Mesendoderm (in vitro differentiated cells): ENCODE results near the gene PHF21A.

Source experiments
- DNase-seq: peaks from one replicate; pipeline ENCODE4 v3.0.0; 2013
- H2AK5ac ChIP-seq: 2 replicates; pipeline ENCODE4 v1.6.1; 2013; ENCODE audit warnings: low read length, inconsistent platforms
- H2BK120ac ChIP-seq: 2 replicates; pipeline ENCODE4 v1.6.1; 2013; ENCODE audit warnings: low read depth, mild to moderate bottlenecking, low read length, moderate library complexity, mixed read lengths
- H2BK15ac ChIP-seq: replicated peaks from 2 replicates; pipeline ENCODE4 v1.6.1; 2013; ENCODE audit warnings: low read depth, mild to moderate bottlenecking, moderate library complexity
- H2BK5ac ChIP-seq: 2 replicates; pipeline ENCODE4 v1.6.1; 2013; ENCODE audit warnings: low read length, inconsistent platforms
- H3K18ac ChIP-seq: 2 replicates; pipeline ENCODE4 v1.6.1; 2013; ENCODE audit warnings: mild to moderate bottlenecking, low read length, mixed read lengths
- H3K23ac ChIP-seq: one replicate; pipeline ENCODE4 v1.6.1; 2013; ENCODE audit warnings: low read length
- H3K27ac ChIP-seq: 2 replicates; pipeline ENCODE4 v1.5.1; 2013; ENCODE audit warnings: low read depth, mild to moderate bottlenecking, inconsistent platforms, low read length, moderate library complexity
- H3K27me3 ChIP-seq: 2 replicates; pipeline ENCODE4 v1.6.1; 2013; ENCODE audit warnings: low read length, control low read depth, mild to moderate bottlenecking, inconsistent platforms; ENCODE audit not compliant: insufficient read depth, poor library complexity
- H3K36me3 ChIP-seq: 2 replicates; pipeline ENCODE4 v1.6.1; 2013; ENCODE audit warnings: low read length, inconsistent platforms; ENCODE audit not compliant: control insufficient read depth, insufficient read depth
- H3K4ac ChIP-seq: one replicate; pipeline ENCODE4 v1.6.1; 2013; ENCODE audit warnings: low read depth, mild to moderate bottlenecking, low read length, moderate library complexity
- H3K4me1 ChIP-seq: 2 replicates; pipeline ENCODE4 v1.6.1; 2013; ENCODE audit warnings: low read depth, low read length, inconsistent platforms; ENCODE audit not compliant: control insufficient read depth
- H3K4me2 ChIP-seq: 2 replicates; pipeline ENCODE4 v1.6.1; 2013; ENCODE audit warnings: low read length
- H3K4me3 ChIP-seq: 2 replicates; pipeline ENCODE4 v1.5.1; 2013; ENCODE audit warnings: mild to moderate bottlenecking, low read length
- H3K56ac ChIP-seq: one replicate; pipeline ENCODE4 v1.6.1; 2013; ENCODE audit warnings: low read length
- H3K79me1 ChIP-seq: 2 replicates; pipeline ENCODE4 v1.6.1; 2013; ENCODE audit warnings: low read length, inconsistent platforms
- H3K79me2 ChIP-seq: 2 replicates; pipeline ENCODE4 v1.6.1; 2013; ENCODE audit warnings: mild to moderate bottlenecking, low read length; ENCODE audit not compliant: control insufficient read depth, insufficient read depth
- H3K9ac ChIP-seq: 2 replicates; pipeline ENCODE4 v1.6.1; 2013; ENCODE audit warnings: low read length, inconsistent platforms
- H4K5ac ChIP-seq: one replicate; pipeline ENCODE4 v1.6.1; 2013; ENCODE audit warnings: low read length
- H4K8ac ChIP-seq: one replicate; pipeline ENCODE4 v1.6.1; 2013; ENCODE audit warnings: low read depth, mild to moderate bottlenecking, control low read depth, low read length, moderate library complexity
- WGBS: extraction: QIAGEN DNeasy Blood & Tissue Kit; methylation state at CpG from one replicate; pipeline ENCODE4 v1.1.7; 2013; ENCODE audit warnings: low lambda C conversion rate, missing lambda C conversion rate; ENCODE audit not compliant: insufficient coverage; ENCODE audit errors: extremely low coverage; 5-methylcytosine and 5-hydroxymethylcytosine counted together

PHF21A gene

GRCh38 chr11:46006418-46007070, 114.7 kb downstream of the PHF21A start:
- Histone ChIP-seq H3K27ac (no peak overlapping the region), H2BK5ac (no peak overlapping the region), H2BK120ac (no peak overlapping the region), H4K5ac (no peak overlapping the region), H3K27me3 (no peaks in the 10 kb centered on the region), H3K9ac (no peak overlapping the region), H2BK15ac (no peak overlapping the region), H3K4me2 (no peak overlapping the region), H3K23ac (no peak overlapping the region), H3K79me2 (no peaks in the 10 kb centered on the region), H2AK5ac (no peak overlapping the region), H3K4me1 (no peaks in the 10 kb centered on the region), H3K56ac (no peak overlapping the region), H3K18ac (no peak overlapping the region), H3K4me3 (no peak overlapping the region), H3K4ac (no peak overlapping the region), H4K8ac (no peak overlapping the region), H3K79me1 (no peaks in the 10 kb centered on the region), H3K36me3 (no peaks in the 10 kb centered on the region)
- WGBS = no CpG with 5 or more reads among the region's 5 CpGs
- DNase-seq = peak; percentile 81

- no peak overlapping the region for H3K4me3 ChIP-seq
- no peak overlapping the region for H2BK120ac ChIP-seq
- peak; percentile 28 for DNase-seq
- no peaks in the 10 kb centered on the region for H3K27me3 ChIP-seq
- H3K79me2 ChIP-seq = no peaks in the 10 kb centered on the region
- H3K4me1 ChIP-seq = no peaks in the 10 kb centered on the region
- no peaks in the 10 kb centered on the region for H3K36me3 ChIP-seq
- no peak overlapping the region for H2AK5ac ChIP-seq
- H3K56ac ChIP-seq = no peak overlapping the region
- no peak overlapping the region for H3K18ac ChIP-seq
- no peak overlapping the region for H4K8ac ChIP-seq
- WGBS = no CpG with 5 or more reads among the region's 2 CpGs
- no peak overlapping the region for H3K4me2 ChIP-seq
- no peak overlapping the region for H2BK5ac ChIP-seq
- no peaks in the 10 kb centered on the region for H3K79me1 ChIP-seq
- no peak overlapping the region for H3K9ac ChIP-seq
- no peak overlapping the region for H3K27ac ChIP-seq
- no peak overlapping the region for H3K4ac ChIP-seq
- no peak overlapping the region for H3K23ac ChIP-seq
- no peak overlapping the region for H4K5ac ChIP-seq
- no peak overlapping the region for H2BK15ac ChIP-seq
Observed at GRCh38 chr11:46003572-46003971, 117.7 kb downstream of the PHF21A start.

GRCh38 chr11:46002189-46002588, 119.1 kb downstream of the PHF21A start:
- H2AK5ac ChIP-seq = no peak overlapping the region
- H3K27me3 ChIP-seq = no peaks in the 10 kb centered on the region
- H3K18ac ChIP-seq = no peak overlapping the region
- no peak overlapping the region for H2BK120ac ChIP-seq
- no peaks in the 10 kb centered on the region for H3K79me2 ChIP-seq
- no peaks in the 10 kb centered on the region for H3K36me3 ChIP-seq
- no peak overlapping the region for H3K9ac ChIP-seq
- H3K27ac ChIP-seq = no peak overlapping the region
- no peaks in the 10 kb centered on the region for H3K79me1 ChIP-seq
- H3K4me3 ChIP-seq = no peak overlapping the region
- H3K4me2 ChIP-seq = no peak overlapping the region
- H4K8ac ChIP-seq = no peak overlapping the region
- H3K4ac ChIP-seq = no peak overlapping the region
- no peaks in the 10 kb centered on the region for H3K4me1 ChIP-seq
- no peak overlapping the region for H2BK5ac ChIP-seq
- H3K23ac ChIP-seq = no peak overlapping the region
- H2BK15ac ChIP-seq = no peak overlapping the region
- no peak overlapping the region for H3K56ac ChIP-seq
- DNase-seq = no peak
- H4K5ac ChIP-seq = no peak overlapping the region

GRCh38 chr11:46001448-46001914, 119.8 kb downstream of the PHF21A start:
- Histone ChIP-seq H3K56ac (no peak overlapping the region), H3K4me2 (no peak overlapping the region), H3K79me1 (no peaks in the 10 kb centered on the region), H3K36me3 (no peaks in the 10 kb centered on the region), H3K4ac (no peak overlapping the region), H3K18ac (no peak overlapping the region), H3K79me2 (no peaks in the 10 kb centered on the region), H2BK120ac (no peak overlapping the region), H2BK15ac (no peak overlapping the region), H2BK5ac (no peak overlapping the region), H3K23ac (no peak overlapping the region), H4K8ac (no peak overlapping the region), H3K4me1 (no peaks in the 10 kb centered on the region), H4K5ac (no peak overlapping the region), H3K9ac (no peak overlapping the region), H2AK5ac (no peak overlapping the region), H3K27ac (no peak overlapping the region), H3K4me3 (no peak overlapping the region), H3K27me3 (no peaks in the 10 kb centered on the region)
- DNase-seq = peak; percentile 87
- no CpG with 5 or more reads among the region's 3 CpGs for WGBS

GRCh38 chr11:45997599-45997998, 123.7 kb downstream of the PHF21A start:
- no peak overlapping the region for H3K4ac ChIP-seq
- no peaks in the 10 kb centered on the region for H3K79me2 ChIP-seq
- H3K36me3 ChIP-seq = no peaks in the 10 kb centered on the region
- no peak overlapping the region for H2AK5ac ChIP-seq
- H3K27ac ChIP-seq = no peak overlapping the region
- no peak overlapping the region for H4K8ac ChIP-seq
- H2BK15ac ChIP-seq = no peak overlapping the region
- H3K4me3 ChIP-seq = no peak overlapping the region
- H3K4me2 ChIP-seq = no peak overlapping the region
- WGBS = no CpG with 5 or more reads among the region's 4 CpGs
- H2BK5ac ChIP-seq = no peak overlapping the region
- H3K56ac ChIP-seq = no peak overlapping the region
- H3K9ac ChIP-seq = no peak overlapping the region
- no peaks in the 10 kb centered on the region for H3K27me3 ChIP-seq
- H3K23ac ChIP-seq = no peak overlapping the region
- no peak overlapping the region for H2BK120ac ChIP-seq
- no peak overlapping the region for H3K18ac ChIP-seq
- peaks cover 9% of the 10 kb centered on the region for H3K4me1 ChIP-seq
- DNase-seq = peak; percentile 33
- H3K79me1 ChIP-seq = no peaks in the 10 kb centered on the region
- no peak overlapping the region for H4K5ac ChIP-seq

- Histone ChIP-seq H3K79me2 (no peaks in the 10 kb centered on the region), H3K4ac (peak overlapping the region; percentile 24), H2BK5ac (no peak overlapping the region), H2AK5ac (no peak overlapping the region), H2BK15ac (no peak overlapping the region), H3K56ac (no peak overlapping the region), H3K27ac (no peak overlapping the region), H3K9ac (no peak overlapping the region), H3K23ac (no peak overlapping the region), H2BK120ac (no peak overlapping the region), H3K4me3 (no peak overlapping the region), H4K5ac (no peak overlapping the region), H4K8ac (no peak overlapping the region), H3K4me1 (peaks cover 9% of the 10 kb centered on the region), H3K18ac (peak overlapping the region; percentile 84), H3K4me2 (no peak overlapping the region), H3K79me1 (no peaks in the 10 kb centered on the region), H3K27me3 (no peaks in the 10 kb centered on the region), H3K36me3 (no peaks in the 10 kb centered on the region)
- no CpG with 5 or more reads among the region's 1 CpG for WGBS
- no peak for DNase-seq
Observed at GRCh38 chr11:45995342-45995734, 125.9 kb downstream of the PHF21A start.
